Hepatocyte (in vitro differentiated cells): ENCODE results near the gene MYL5.

Experiments
- CTCF ChIP-seq: fragments of 200-600 bp; sonication (generic); IDR thresholded peaks from 2 replicates; pipeline ENCODE4 v1.5.1; 2016; ENCODE audit warnings: antibody characterized with exemption, mild to moderate bottlenecking; ENCODE audit not compliant: poor library complexity
- EZH2 ChIP-seq: fragments of 200-600 bp; sonication (generic); IDR thresholded peaks from 2 replicates; pipeline ENCODE4 v1.6.1; 2016; ENCODE audit warnings: antibody characterized with exemption, mild to moderate bottlenecking, borderline replicate concordance
- EZH2phosphoT487 ChIP-seq: fragments of 200-600 bp; sonication (generic); IDR thresholded peaks from one replicate; pipeline ENCODE4 v1.6.1; 2018; ENCODE audit warnings: antibody characterized with exemption, mild to moderate bottlenecking, low read depth, moderate library complexity; ENCODE audit not compliant: unreplicated experiment, severe bottlenecking

- no peak for TF ChIP-seq CTCF
- no peak for TF ChIP-seq EZH2
- no peak for TF ChIP-seq EZH2phosphoT487
Measured at GRCh38 chr4:650951-651883, 23.1 kb upstream of the MYL5 start.
